Amygdala (tissue), 56 donors: ENCODE measurements around the gene SHISAL1.
"Not testable (repeated sequence)": the region's sequence is repeated elsewhere in the genome, so short reads cannot be mapped to it uniquely, and the experiment has no call there.

ENCODE experiments used
- DNase-seq, 56 donors: peaks; one replicate each; lab custom pipeline; 2025; lab: John Stamatoyannopoulos, UW

Gene SHISAL1

DNA sequence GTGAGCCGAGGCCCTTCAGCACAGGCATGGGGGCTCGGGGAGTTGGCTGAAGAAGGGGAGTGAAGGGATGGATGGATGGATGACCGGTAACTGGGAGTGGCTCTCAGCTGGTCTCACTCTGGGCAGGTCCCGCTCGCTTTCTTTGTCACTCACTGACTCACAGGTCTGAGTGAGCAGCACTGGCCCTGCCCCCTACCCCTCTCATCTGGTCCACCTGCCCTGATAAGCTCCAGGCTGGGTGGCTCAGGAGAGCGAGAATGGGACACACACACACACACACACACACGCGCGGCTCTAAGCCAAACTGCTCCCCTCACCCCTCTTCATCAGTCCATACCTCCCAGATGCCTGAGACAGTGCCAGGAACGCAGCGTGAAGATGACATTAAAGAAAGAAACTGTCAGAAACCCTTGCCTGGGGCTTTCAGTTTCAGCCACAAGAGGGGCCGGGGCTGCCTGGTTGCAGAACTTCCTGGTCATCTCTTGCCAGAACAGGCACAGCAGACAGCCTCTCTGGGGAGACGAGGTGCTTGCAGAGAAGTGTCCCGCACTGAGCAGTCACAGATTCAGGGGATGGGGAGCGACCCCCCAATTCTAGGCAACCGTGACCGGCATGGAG, 16.5 kb upstream of the SHISAL1 start:
- DNase-seq, result no peak

GRCh38 chr22:44328762-44329161, 16.0 kb upstream of the SHISAL1 start:
- no peak for DNase-seq

GRCh38 chr22:44328326-44328725, 15.6 kb upstream of the SHISAL1 start:
- no peak for DNase-seq

DNA sequence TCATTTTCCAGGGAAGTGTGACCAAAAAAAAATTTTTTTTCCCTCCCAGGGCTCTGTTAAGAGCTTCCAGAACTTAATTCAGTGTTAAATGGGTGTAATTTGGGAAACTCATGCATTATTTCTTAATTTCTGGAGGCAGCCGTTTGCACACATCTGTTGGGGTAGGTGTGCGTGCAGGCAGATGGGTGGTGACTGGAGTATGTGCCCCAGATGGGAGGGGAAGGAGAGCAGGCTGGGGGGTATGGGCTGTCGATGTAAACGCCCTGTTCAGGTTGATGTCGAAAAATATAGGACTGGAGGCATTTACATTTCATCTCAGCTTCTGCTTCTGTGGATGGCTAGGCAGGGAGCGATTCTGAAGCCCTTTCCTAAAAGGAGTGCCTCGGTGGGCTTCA, 13.7 kb upstream of the SHISAL1 start:
- DNase-seq, result no peak

- DNase-seq, result peak in 1 of 56 donors; percentile 4
Measured at GRCh38 chr22:44325718-44326490, 13.2 kb upstream of the SHISAL1 start.

DNA sequence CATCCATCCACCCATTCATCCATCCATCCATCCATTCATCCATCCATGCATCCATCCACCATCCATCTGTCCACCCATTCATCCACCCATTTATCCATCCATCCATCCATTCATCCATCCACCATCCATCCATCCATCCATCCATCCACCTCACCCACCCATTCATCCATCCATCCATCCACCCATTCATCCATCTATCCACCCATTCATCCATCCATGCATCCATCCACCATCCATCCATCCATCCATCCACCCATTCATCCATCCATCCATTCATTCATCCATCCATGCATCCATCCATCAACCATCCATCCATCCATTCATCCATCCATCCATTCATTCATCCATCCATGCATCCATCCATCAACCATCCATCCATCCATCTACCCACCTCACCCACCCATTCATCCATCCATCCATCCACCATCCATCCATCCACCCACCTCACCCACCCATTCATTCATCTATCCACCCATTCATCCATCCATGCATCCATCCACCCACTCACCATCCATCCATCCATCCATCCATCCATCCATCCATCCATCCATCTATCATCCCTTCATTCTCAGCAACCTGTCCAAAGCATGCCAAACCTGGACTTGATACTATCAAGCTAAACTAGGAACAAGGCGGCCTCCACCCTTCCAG, 10.5 kb upstream of the SHISAL1 start:
- not testable (repeated sequence) for DNase-seq

DNA sequence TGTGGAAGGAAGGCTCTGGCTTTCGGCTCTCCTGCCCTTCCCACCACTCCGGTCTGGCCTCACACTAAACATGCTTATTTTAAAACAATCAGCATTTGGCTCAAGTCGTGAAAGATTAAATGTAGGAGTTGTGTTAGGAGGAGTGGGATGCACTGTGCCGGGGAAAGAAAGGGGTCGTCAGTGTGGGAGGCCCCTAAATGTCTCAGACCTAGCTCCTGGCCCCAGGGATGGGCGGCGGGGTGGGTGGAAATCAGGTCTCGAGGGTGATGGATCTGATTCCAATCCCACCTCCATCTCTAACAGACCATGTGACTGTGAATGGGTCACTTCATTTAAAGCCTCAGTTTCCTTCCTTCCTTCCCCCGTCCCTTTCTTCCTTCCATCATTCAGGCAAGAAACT, 6.9 kb upstream of the SHISAL1 start:
- DNase-seq, result no peak

- no peak for DNase-seq
Measured at GRCh38 chr22:44318751-44319150, 6.0 kb upstream of the SHISAL1 start.

- DNase-seq, result no peak
Measured at GRCh38 chr22:44317886-44318637, 5.3 kb upstream of the SHISAL1 start.

GRCh38 chr22:44317123-44317444, 4.3 kb upstream of the SHISAL1 start:
- DNase-seq, result peak in 3 of 56 donors; percentile 32 to 51 (median 37)

DNA sequence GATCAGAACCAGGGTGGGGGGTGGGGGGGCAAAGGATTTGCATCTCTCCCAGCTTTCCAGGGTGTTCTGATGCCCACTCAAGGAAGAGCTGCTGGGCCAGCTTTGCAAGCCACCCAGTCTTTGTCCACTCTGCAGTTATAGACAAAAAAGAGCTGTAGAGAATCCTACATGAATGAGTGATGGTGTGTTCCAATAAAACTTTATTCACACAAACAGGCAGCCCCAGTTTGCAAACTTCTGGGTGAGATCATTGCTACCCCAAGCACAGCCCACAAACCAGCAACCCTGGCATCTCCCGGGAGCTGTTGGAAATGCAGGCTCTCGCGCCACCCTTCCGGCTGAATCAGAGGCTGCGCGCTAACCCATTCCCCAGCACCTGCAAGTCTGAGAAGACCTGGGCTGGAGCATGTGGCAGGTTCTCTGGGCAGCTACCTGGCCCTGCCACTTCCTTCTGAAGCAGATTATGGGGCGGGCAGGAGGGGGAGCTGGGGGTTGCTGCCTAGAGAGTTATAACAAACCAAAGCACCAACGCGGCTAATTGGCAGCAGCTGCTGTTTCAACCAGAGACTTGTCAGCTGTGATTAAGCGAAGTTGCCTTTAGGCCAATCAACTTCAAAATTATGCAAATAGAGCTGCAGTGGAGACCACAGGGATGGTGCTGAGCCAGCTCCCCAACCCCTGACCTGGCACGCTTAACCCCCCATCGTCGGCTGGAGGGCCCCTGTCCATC, 3.8 kb upstream of the SHISAL1 start:
- DNase-seq, result peak in 8 of 56 donors; percentile 17 to 51 (median 34)

GRCh38 chr22:44314425-44315067, 1.8 kb upstream of the SHISAL1 start:
- DNase-seq, result no peak

DNA sequence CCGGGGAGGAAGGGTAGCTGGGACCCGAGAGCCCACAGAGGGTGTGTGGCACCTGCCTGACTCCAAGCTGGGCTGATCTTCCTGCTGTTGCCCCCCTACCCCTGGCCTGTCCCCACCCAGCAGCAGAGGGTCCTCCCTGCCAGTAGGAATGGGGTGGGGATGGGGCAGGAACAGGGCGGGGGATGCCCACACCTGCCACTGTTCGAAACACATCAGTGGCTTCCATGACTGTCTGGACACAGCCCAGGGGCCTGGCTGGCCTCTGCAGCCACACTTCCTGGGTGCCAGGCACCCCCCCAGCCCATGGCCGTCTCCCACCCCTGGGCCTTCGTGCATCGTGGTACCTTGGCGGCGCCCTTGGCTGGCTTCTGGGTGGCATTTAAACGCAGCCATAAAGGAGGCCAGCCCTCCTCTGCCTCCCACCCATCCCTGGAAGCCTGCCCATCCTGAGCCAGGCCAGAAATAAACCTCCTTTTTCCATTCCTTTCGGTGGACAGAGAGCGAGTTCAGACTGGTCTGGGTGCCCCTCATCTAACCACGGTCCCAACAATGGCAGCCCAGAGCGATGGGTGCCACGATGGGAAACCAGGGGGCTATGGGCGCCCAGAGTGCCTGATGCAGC, 745 bp upstream of the SHISAL1 start:
- DNase-seq, result no peak

DNA sequence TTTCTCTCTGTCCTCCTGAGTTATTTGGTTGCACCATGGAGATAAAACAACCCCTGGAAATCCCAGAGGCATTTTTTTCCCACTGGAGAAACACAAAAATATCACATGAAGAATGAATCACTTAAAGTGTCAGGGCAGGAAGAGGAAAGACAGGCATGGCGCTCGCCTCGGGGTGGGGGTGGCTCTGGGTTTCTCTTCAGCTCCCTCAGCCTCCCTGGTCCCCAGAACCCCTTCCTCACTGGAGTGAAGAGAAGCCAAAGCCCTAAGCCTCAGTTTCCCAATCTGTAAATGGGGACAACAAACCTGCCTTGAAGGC, 938 bp downstream of the SHISAL1 start:
- DNase-seq, result no peak

GRCh38 chr22:44311104-44311854, 1.5 kb downstream of the SHISAL1 start:
- no peak for DNase-seq

- DNase-seq, result no peak
Measured at GRCh38 chr22:44309647-44310046, 3.1 kb downstream of the SHISAL1 start.

DNA sequence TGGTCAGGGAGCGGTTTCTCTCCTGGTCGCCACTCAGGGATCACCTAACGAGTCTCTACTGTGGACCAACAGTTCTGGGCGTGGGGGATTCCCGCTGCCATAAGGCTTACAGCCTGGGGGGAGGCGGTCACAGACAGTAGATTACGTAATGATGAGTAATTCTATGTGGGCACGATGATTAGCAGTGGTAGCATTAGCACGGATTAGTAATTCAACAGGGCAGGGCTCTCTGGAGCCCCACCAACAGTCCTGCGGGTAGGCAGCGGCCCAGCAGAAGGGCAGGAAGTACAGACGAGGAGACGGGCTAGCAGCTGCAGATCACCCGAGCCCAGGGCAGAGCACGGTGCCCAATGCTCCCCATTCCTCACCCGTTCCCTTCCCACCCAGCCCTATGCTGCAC, 3.6 kb downstream of the SHISAL1 start:
- DNase-seq, result peak in 6 of 56 donors; percentile 9 to 22 (median 11)

DNA sequence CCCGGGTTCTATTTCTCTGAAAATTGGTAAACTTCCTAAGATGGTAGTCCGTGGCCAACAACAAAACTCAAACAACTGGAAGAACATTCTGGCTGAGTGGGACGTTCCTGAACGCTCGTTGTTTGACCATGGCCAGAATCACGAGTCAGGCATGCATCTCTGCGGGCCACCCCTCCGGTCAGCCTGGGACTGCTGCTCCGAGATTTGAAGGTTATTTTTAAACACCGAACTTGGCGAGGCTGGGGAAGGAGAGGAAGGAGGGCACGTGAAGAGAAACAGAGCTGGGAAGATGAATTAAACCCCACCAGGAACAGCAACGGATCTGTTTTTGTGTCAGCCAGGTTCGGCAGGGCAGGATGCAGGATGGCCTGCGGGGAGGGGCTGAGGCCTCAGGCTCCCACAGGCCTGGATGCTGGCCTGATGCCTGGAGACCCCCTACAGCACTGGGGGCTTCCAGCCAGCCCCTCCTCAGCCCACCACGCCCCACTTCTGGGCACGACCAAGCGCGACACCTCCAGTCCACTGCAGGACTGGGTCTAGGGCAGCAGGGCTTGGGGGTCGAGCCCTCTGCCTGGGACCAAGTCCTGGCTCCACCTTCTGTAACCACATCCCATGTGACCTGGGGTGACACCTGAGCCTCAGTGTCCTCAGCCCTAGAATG, 5.1 kb downstream of the SHISAL1 start:
- no peak for DNase-seq
